ENCODE results near the gene SMARCA4.

GRCh38 chr19:10991076-10991475, 30.2 kb downstream of the SMARCA4 start:
- TF ChIP-seq, protein P1, sequence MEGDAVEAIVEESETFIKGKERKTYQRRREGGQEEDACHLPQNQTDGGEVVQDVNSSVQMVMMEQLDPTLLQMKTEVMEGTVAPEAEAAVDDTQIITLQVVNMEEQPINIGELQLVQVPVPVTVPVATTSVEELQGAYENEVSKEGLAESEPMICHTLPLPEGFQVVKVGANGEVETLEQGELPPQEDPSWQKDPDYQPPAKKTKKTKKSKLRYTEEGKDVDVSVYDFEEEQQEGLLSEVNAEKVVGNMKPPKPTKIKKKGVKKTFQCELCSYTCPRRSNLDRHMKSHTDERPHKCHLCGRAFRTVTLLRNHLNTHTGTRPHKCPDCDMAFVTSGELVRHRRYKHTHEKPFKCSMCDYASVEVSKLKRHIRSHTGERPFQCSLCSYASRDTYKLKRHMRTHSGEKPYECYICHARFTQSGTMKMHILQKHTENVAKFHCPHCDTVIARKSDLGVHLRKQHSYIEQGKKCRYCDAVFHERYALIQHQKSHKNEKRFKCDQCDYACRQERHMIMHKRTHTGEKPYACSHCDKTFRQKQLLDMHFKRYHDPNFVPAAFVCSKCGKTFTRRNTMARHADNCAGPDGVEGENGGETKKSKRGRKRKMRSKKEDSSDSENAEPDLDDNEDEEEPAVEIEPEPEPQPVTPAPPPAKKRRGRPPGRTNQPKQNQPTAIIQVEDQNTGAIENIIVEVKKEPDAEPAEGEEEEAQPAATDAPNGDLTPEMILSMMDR (IDR thresholded peaks at IDR 0.05; ENCODE audit: poor library complexity) = no peak
- TF ChIP-seq EZH2phosphoT487 (IDR thresholded peaks at IDR 0.05; ENCODE audit: low read depth, severe bottlenecking, unreplicated experiment) = no peak

Data from hepatocyte (in vitro differentiated cells).